Stimulated activated CD4-positive, alpha-beta T cell treated with anti-CD3 and anti-CD28 coated beads, Interleukin-4, amount 100 ng/mL, for 48 hours (primary cell): ENCODE data around the gene POGK.
"Not testable (repeated sequence)": the region's sequence is repeated elsewhere in the genome, so short reads cannot be mapped to it uniquely, and the experiment has no call there.

Source experiments
- DNase-seq, 2 donors: peaks; one replicate each; pipeline ENCODE4 v3.0.0-alpha.2; 2020; ENCODE audit warnings: low read depth in 2 of 2

The POGK gene

GRCh38 chr1:166855558-166855957 is 16.3 kb downstream of the POGK start:
- DNase-seq: no peak

DNA sequence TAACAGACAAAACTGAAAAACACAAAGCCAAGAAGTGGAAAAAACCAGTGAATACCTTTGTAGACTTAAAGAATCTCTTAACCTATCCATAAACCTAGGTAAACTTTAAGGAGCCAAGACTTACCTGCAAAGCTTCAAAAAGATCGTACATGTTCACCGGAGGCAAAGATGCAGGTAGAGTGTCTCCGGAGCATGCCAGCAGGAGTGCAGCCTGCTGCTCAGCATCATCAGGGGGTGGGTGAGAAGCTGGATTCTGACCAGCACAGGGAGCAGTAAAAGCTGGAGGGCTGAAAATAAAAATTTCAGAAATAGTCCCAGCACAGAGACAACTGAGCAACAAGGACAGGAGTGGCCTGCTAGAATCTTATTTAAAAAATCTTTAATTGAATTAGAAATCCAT is 18.7 kb downstream of the POGK start:
- DNase-seq: no peak

DNA sequence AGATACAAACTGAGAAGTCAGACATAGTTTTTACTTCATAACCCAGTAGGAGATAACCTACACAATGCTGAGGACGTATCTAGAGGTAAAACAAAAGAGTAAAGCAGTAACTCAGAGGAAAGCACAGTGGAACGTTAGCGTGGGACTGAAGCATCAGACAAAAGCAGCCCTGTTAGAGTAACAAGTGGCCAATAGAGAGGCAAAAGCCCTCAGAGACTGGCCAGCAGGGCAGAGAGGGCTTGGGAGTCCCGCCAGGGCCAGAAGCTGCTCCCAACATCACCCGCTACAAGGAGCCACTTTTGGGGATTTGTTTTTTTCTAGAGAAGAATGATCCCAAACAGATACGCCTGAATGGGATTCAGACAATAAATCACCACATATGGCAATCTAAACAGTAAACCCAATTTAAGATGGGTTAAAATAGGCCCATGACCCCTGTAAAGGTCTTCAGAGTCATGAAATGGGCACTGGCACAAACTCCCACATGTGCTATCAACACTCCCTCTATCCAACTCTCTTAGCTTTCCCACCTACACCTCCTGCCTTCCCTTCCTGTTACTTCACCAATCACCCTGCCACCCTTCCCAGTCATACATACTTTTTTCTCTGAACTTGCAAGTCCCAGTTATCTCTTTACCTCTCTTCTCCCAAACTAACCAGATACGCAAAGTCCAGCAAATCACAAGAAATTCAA is 19.6 kb downstream of the POGK start:
- DNase-seq: no peak

GRCh38 chr1:166859597-166859996 is 20.3 kb downstream of the POGK start:
- DNase-seq: no peak

GRCh38 chr1:166865926-166866325 is 26.7 kb downstream of the POGK start:
- DNase-seq: no peak

DNA sequence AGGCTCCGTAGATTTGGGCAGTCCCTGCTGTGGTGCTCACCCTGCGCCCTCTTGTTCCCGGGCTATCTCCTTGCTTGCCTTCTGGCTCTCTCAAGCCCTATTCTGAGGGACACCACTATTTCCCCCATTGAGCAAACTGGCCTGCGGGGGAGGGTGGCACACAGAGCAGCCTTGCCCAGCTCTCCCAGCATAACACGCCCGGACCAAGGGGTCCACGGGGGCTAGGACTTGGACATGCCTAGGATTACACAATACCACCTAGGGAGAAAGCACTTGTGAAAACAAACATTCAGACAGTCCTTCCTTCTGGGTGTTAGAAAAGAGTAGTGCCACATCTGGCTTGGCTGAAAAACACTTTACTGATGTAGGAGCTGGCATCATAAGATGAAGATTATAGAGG is 29.4 kb downstream of the POGK start:
- no peak for DNase-seq

GRCh38 chr1:166869318-166870099 is 30.2 kb downstream of the POGK start:
- no peak for DNase-seq

- DNase-seq: no peak
Measured at GRCh38 chr1:166870584-166870983, 31.3 kb downstream of the POGK start.

DNA sequence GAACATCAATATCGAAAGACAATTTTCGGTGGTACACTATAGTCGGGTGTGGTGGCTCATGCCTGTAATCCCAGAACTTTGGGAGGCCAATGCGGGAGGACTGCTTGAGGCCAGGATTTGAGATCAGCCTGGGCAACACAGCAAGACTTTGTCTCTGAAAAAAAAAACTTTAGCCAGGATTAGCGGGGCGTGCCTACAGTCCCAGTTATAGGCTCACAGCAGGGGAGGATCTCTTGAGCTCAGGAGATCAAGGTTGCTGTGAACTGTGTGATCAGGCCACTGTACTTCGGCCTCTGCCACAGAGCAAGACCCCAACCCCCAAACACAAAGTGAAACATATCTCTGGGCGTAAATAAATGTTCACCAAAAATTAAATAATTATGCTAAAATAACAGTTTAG is 35.2 kb downstream of the POGK start:
- no peak for DNase-seq

GRCh38 chr1:166875302-166875733 is 36.0 kb downstream of the POGK start:
- DNase-seq: no peak

- peak; percentile 96 to 99 for DNase-seq
Measured at GRCh38 chr1:166875734-166876539, 36.7 kb downstream of the POGK start, which contains the start of gene TADA1. Gene TADA1, minus strand, starts transcription at chr1:166876264. Its CDS starts 31 bp downstream, at chr1:166876233.

DNA sequence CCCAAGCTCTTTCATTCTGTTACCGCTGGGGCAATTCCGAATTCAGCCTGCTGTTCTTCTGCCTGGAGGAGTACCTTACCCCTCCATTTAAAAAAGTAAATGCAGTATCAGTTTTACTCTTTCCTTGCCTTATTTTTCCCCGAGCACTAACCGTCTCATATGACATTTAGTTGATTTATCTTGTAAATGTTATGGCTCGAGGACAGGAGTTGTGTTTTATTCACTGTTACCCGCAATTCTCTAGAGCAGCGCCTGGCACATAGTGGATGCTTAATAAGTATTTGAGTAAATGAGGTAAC is 37.2 kb downstream of the POGK start:
- no peak for DNase-seq

DNA sequence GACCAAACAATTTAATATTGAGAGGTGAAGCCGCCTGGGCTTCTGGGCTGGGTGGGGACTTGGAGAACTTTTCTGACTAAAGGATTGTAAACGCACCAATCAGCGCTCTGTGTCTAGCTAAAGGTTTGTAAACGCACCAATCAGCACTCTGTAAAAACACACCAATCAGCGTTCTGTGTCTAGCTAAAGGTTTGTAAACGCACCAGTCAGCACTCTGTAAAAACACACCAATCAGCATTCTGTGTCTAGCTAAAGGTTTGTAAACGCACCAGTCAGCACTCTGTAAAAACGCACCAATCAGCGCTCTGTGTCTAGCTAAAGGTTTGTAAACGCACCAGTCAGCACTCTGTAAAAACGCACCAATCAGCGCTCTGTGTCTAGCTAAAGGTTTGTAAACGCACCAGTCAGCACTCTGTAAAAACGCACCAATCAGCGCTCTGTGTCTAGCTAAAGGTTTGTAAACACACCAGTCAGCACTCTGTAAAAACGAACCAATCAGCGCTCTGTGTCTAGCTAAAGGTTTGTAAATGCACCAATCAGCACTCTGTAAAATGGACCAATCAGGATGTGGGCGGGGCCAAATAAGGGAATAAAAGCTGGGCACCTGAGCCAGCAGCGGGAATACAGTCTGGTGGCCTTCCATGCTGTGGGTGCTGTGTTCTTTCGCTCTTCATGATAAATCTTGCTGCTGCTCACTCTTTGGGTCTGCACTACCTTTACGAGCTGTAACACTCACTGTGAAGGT is 39.1 kb downstream of the POGK start:
- DNase-seq: not testable (repeated sequence)

GRCh38 chr1:166882893-166883292 is 43.6 kb downstream of the POGK start:
- DNase-seq: no peak

DNA sequence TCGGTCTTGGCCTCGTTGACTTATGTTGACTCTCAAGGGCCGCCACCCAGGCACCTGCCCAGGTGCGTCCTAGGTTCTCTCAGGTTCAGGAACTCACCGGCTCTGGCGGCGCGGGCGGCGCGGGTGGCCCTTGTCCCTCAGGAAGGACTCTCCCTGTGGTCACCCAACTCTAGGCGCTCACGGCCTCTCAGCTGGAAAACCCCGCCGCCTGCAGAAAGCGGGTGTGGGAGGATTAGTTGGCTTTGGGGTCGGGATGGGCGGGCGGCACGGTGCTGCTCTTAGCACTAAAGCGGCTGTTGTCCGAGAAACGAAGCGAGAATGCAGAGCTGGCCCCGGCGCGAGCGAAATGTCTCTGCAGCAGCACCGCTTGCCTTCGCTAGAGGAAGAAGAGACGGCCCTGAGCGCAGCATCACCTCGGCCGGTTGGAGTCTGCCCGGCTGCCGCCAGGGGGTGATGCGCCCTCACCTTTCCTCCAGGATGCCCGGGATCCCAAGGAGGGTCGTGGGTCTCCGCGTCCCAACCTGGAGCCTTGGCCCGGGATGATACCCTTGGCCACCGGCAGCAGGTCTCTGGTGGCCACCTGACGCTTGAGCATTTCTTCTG is 44.9 kb downstream of the POGK start:
- DNase-seq: peak; percentile 6 to 37

GRCh38 chr1:166884971-166885370 is 45.7 kb downstream of the POGK start:
- DNase-seq: no peak

GRCh38 chr1:166888373-166889111 is 49.3 kb downstream of the POGK start:
- no peak for DNase-seq

DNA sequence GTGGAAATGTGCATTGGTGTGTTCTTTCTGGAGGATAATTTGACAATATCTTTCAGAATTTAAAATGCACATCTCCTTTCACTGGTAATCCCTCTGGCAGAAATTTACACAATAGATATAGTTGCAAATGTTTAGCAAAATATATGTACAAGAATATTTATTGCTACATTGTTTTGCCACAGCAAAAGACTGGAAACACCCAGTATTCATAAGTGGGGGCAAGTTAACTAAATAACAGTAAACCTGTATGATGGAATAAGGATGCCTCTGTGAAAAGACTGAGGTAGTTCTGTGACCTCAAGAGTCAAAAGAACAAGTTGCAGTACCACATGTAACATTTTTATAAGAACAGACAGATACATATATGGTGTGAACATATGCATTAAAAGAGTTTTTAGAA is 50.5 kb downstream of the POGK start:
- no peak for DNase-seq

GRCh38 chr1:166895766-166896165 is 56.5 kb downstream of the POGK start:
- no peak for DNase-seq

DNA sequence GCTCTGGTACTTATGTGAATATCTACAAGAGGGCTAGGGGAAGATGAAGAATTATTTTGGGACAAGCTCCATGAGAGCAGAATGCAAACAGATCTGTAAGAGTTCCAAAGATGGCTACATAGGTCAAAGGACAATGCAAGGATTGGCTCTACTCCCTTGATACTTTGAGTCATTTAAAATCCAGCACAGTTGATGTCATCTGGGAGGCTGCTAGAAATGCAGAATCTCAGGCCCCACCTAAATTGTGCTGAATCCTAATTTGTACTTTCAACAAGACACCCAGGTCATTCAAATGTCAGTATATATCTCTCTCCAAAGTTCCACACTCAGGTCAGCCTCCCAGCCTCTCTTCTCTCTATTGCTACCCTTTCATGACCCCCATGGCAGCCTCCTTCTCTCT is 60.5 kb downstream of the POGK start:
- no peak for DNase-seq

GRCh38 chr1:166900987-166901386 is 61.7 kb downstream of the POGK start:
- no peak for DNase-seq
